HL-60 (cell line): ENCODE results near the gene GPR12.

Experiments used
- DNase-seq, 2 experiments: peaks; one replicate each; pipeline ENCODE4 v3.0.0-alpha.2; 2010 to 2020; ENCODE audit warnings: low read depth in 1 of 2, low spot score in 1 of 2
- H3K27ac ChIP-seq: fragments of 250-450 bp; sonication (Bioruptor Pico); replicated peaks from 2 replicates; pipeline ENCODE4 v1.5.1; 2020; ENCODE audit warnings: mild to moderate bottlenecking, moderate library complexity
- H3K27me3 ChIP-seq: fragments of 250-450 bp; sonication (Bioruptor Pico); 2 replicates; pipeline ENCODE4 v1.5.1; 2021; ENCODE audit warnings: mild to moderate bottlenecking, moderate library complexity; ENCODE audit not compliant: insufficient read depth, poor library complexity, severe bottlenecking
- H3K4me3 ChIP-seq: replicated peaks from 2 replicates; pipeline ENCODE4 v1.5.1; 2011; ENCODE audit warnings: mild to moderate bottlenecking, control low read depth, low read length; ENCODE audit not compliant: insufficient read depth
- GABPA ChIP-seq: IDR thresholded peaks from 2 replicates; pipeline ENCODE4 v1.6.1; 2012; ENCODE audit warnings: low read depth
- POLR2AphosphoS5 ChIP-seq: IDR thresholded peaks from 2 replicates; pipeline ENCODE4 v1.6.1; 2012; ENCODE audit warnings: low read depth
- SPI1 ChIP-seq: IDR thresholded peaks from 2 replicates; pipeline ENCODE4 v1.6.1; 2012; ENCODE audit warnings: low read depth, mild to moderate bottlenecking, borderline replicate concordance
- TF ChIP-seq, protein P1 (sequence below): IDR thresholded peaks from 2 replicates; pipeline ENCODE4 v1.6.1; 2012; ENCODE audit warnings: low read depth; ENCODE audit not compliant: insufficient replicate concordance
- TF ChIP-seq, protein P2 (sequence below): IDR thresholded peaks from one replicate; pipeline ENCODE4 v1.5.1; 2011; ENCODE audit warnings: low read length, control low read depth, inconsistent platforms; ENCODE audit not compliant: insufficient read depth

Gene GPR12

GRCh38 chr13:26771796-26772195, 11.2 kb upstream of the GPR12 start:
- Histone ChIP-seq H3K27ac (no peak overlapping the region), H3K4me3 (no peak overlapping the region), H3K27me3 (no peaks in the 10 kb centered on the region)
- TF ChIP-seq SPI1 = no peak
- TF ChIP-seq GABPA = no peak
- TF ChIP-seq, protein P1, sequence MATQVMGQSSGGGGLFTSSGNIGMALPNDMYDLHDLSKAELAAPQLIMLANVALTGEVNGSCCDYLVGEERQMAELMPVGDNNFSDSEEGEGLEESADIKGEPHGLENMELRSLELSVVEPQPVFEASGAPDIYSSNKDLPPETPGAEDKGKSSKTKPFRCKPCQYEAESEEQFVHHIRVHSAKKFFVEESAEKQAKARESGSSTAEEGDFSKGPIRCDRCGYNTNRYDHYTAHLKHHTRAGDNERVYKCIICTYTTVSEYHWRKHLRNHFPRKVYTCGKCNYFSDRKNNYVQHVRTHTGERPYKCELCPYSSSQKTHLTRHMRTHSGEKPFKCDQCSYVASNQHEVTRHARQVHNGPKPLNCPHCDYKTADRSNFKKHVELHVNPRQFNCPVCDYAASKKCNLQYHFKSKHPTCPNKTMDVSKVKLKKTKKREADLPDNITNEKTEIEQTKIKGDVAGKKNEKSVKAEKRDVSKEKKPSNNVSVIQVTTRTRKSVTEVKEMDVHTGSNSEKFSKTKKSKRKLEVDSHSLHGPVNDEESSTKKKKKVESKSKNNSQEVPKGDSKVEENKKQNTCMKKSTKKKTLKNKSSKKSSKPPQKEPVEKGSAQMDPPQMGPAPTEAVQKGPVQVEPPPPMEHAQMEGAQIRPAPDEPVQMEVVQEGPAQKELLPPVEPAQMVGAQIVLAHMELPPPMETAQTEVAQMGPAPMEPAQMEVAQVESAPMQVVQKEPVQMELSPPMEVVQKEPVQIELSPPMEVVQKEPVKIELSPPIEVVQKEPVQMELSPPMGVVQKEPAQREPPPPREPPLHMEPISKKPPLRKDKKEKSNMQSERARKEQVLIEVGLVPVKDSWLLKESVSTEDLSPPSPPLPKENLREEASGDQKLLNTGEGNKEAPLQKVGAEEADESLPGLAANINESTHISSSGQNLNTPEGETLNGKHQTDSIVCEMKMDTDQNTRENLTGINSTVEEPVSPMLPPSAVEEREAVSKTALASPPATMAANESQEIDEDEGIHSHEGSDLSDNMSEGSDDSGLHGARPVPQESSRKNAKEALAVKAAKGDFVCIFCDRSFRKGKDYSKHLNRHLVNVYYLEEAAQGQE = no peak
- TF ChIP-seq, protein P2, sequence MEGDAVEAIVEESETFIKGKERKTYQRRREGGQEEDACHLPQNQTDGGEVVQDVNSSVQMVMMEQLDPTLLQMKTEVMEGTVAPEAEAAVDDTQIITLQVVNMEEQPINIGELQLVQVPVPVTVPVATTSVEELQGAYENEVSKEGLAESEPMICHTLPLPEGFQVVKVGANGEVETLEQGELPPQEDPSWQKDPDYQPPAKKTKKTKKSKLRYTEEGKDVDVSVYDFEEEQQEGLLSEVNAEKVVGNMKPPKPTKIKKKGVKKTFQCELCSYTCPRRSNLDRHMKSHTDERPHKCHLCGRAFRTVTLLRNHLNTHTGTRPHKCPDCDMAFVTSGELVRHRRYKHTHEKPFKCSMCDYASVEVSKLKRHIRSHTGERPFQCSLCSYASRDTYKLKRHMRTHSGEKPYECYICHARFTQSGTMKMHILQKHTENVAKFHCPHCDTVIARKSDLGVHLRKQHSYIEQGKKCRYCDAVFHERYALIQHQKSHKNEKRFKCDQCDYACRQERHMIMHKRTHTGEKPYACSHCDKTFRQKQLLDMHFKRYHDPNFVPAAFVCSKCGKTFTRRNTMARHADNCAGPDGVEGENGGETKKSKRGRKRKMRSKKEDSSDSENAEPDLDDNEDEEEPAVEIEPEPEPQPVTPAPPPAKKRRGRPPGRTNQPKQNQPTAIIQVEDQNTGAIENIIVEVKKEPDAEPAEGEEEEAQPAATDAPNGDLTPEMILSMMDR = no peak
- TF ChIP-seq POLR2AphosphoS5 = no peak
- no peak for DNase-seq

DNA sequence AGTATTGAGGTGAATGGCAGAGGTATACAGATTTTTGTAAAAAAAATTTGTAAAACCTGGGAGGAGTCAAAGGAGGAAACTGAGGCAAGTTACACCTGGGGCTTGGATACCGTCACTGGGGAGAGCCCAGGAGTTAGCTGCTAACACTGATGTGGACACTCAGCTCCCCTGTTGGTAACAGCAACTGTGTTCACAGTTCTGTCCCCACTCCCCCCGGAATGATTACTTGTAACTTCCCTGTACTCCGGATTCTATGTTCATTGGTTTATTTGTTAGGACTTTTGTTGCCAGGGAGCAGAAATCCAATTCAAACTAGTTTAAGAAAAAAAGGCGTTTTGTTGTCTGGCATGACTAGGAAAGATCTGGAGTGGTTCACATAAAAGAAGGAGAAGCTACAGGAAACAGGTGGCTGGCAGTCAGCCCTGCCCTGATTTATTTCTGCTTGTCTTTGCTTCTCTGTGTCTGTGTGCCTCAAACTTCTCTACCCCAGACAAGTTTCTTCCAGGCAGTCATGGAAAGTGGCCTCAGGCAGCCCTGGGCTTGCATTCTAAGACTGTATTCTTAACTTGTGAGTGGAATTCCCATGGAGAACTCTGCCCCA, 2.3 kb upstream of the GPR12 start:
- H3K4me3 ChIP-seq = no peak overlapping the region
- H3K27me3 ChIP-seq = peaks cover 36% of the 10 kb centered on the region
- no peak overlapping the region for H3K27ac ChIP-seq
- TF ChIP-seq, protein P1 = no peak
- TF ChIP-seq, protein P2 = no peak
- TF ChIP-seq SPI1 = no peak
- no peak for TF ChIP-seq POLR2AphosphoS5
- no peak for TF ChIP-seq GABPA
- no peak for DNase-seq

DNA sequence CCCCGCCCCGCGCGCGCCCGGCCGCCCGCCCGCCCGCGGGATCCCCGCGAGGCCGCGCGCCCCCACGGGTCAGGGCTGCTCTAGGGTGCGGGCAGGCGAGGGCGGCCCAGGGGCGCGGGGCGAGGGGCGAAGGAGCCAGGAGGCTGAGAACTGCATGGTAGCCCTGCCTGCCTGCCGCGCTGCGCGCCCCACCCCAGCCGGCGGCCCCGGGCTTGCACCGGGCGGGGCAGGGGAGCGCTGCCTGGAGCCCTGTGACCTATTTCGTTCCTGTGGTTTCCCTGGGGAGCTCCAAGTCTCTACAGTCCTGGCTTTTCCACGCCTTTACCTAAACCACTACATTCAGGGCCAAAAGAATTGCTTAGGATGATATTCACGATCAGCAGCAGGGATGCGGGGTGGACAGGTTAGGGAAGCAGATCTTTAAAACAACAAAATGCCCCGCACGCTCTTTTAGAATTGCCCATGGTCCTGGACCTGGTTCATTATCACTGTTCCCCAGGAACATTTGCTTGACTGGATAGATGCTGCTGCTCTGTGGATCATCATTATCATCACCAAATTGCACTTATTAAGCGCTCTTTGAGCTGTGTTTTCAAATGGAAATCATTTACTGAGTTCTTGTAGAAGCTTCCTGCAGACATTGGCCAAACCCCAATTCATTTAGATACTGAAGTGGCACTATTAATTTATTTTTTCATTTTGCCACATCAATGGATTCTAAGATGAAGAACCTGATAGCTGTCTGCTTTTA, 421 bp upstream of the GPR12 start:
- TF ChIP-seq POLR2AphosphoS5 (no peak), GABPA (no peak), SPI1 (no peak)
- TF ChIP-seq, protein P1 = no peak
- TF ChIP-seq, protein P2 = no peak
- Histone ChIP-seq H3K27ac (no peak overlapping the region), H3K4me3 (no peak overlapping the region), H3K27me3 (peaks cover 30% of the 10 kb centered on the region)
- DNase-seq = no peak
